Activated T-helper 17 cell treated with anti-CD3 and anti-CD28 coated beads, Interleukin-2, amount 50 U/mL, for 72 hours (primary cell): ENCODE data around the gene PITRM1. TPM values are rescaled to one million over a fixed set of nuclear protein-coding genes. Genes with fewer than 3 reads are reported as not detected.
A peak's percentile ranks its signal among the peaks of the same experiment; 100 is the strongest.
"Not testable (repeated sequence)": the region's sequence is repeated elsewhere in the genome, so short reads cannot be mapped to it uniquely, and the experiment has no call there.

Experiments used
- ATAC-seq: fragments of 150-1000 bp; cut with Tn5 transposase; replicated peaks from 2 replicates; pipeline ENCODE4 v1.10.0; 2021; ENCODE audit warnings: mild to moderate bottlenecking, moderate library complexity
- H3K27ac Mint-ChIP-seq: one replicate; pipeline ENCODE4 v1.8.0; 2022; ENCODE audit warnings: mixed read lengths
- H3K27me3 Mint-ChIP-seq: one replicate; pipeline ENCODE4 v1.8.0; 2022; ENCODE audit warnings: mixed read lengths
- H3K36me3 Mint-ChIP-seq: one replicate; pipeline ENCODE4 v1.8.0; 2022; ENCODE audit warnings: low read depth, mild to moderate bottlenecking, mixed read lengths
- H3K4me1 Mint-ChIP-seq: one replicate; pipeline ENCODE4 v1.8.0; 2022; ENCODE audit warnings: mixed read lengths
- H3K4me3 Mint-ChIP-seq: one replicate; pipeline ENCODE4 v1.8.0; 2022; ENCODE audit warnings: mild to moderate bottlenecking, mixed read lengths
- H3K9me3 Mint-ChIP-seq: one replicate; pipeline ENCODE4 v1.8.0; 2022; ENCODE audit warnings: mixed read lengths
- total RNA-seq, 2 donors: library from RNA; stranded (reverse); gene quantifications; one replicate each; pipeline ENCODE4 v1.2.3, GENCODE V29; 2022

PITRM1 gene
- 100 to 1,000 TPM; 160 to 169 TPM for total RNA-seq

GRCh38 chr10:3172446-3173170 lies at the start of gene PITRM1:
PITRM1 (minus strand) TSS chr10:3172782; CDS start chr10:3172772, 10 bp downstream.
- no peaks in the 10 kb centered on the region for H3K27me3 Mint-ChIP-seq
- peaks cover 47% of the 10 kb centered on the region for H3K36me3 Mint-ChIP-seq
- peak within 1 kb of the TSS; percentile 69 for H3K27ac Mint-ChIP-seq
- H3K9me3 Mint-ChIP-seq = no peaks in the 10 kb centered on the region
- ATAC-seq = peak; percentile 95
- peaks cover 9% of the 10 kb centered on the region for H3K4me1 Mint-ChIP-seq
- H3K4me3 Mint-ChIP-seq = peak within 1 kb of the TSS; percentile 76

GRCh38 chr10:3222068-3222467 lies 49.5 kb upstream of the PITRM1 start:
- Mint-ChIP-seq H3K4me3 (no peak overlapping the region), H3K27me3 (no peaks in the 10 kb centered on the region), H3K27ac (no peak overlapping the region), H3K4me1 (peaks cover 3% of the 10 kb centered on the region), H3K36me3 (no peaks in the 10 kb centered on the region), H3K9me3 (no peaks in the 10 kb centered on the region)
- ATAC-seq = peak; percentile 57

GRCh38 chr10:3221601-3222000 lies 49.0 kb upstream of the PITRM1 start:
- not testable (repeated sequence) for H3K27me3 Mint-ChIP-seq, H3K27ac Mint-ChIP-seq, ATAC-seq, H3K9me3 Mint-ChIP-seq, H3K36me3 Mint-ChIP-seq, H3K4me1 Mint-ChIP-seq, H3K4me3 Mint-ChIP-seq

GRCh38 chr10:3220853-3221252 lies 48.3 kb upstream of the PITRM1 start:
- Mint-ChIP-seq H3K27me3 (no peaks in the 10 kb centered on the region), H3K9me3 (no peaks in the 10 kb centered on the region), H3K27ac (no peak overlapping the region), H3K4me1 (no peaks in the 10 kb centered on the region), H3K36me3 (no peaks in the 10 kb centered on the region), H3K4me3 (no peak overlapping the region)
- no peak for ATAC-seq

GRCh38 chr10:3219021-3219628 lies 46.5 kb upstream of the PITRM1 start:
- H3K4me1 Mint-ChIP-seq, H3K27ac Mint-ChIP-seq, H3K9me3 Mint-ChIP-seq, H3K36me3 Mint-ChIP-seq, ATAC-seq, H3K4me3 Mint-ChIP-seq, H3K27me3 Mint-ChIP-seq: not testable (repeated sequence)

- no peak for ATAC-seq
- Mint-ChIP-seq H3K27me3 (no peaks in the 10 kb centered on the region), H3K4me1 (no peaks in the 10 kb centered on the region), H3K36me3 (no peaks in the 10 kb centered on the region), H3K27ac (no peak overlapping the region), H3K4me3 (no peak overlapping the region), H3K9me3 (no peaks in the 10 kb centered on the region)
Observed at GRCh38 chr10:3217853-3218252, 45.3 kb upstream of the PITRM1 start.

- H3K4me3 Mint-ChIP-seq = no peak overlapping the region
- ATAC-seq = no peak
- no peak overlapping the region for H3K27ac Mint-ChIP-seq
- no peaks in the 10 kb centered on the region for H3K36me3 Mint-ChIP-seq
- H3K9me3 Mint-ChIP-seq = no peaks in the 10 kb centered on the region
- H3K4me1 Mint-ChIP-seq = no peaks in the 10 kb centered on the region
- no peaks in the 10 kb centered on the region for H3K27me3 Mint-ChIP-seq
Observed at GRCh38 chr10:3217301-3217700, 44.7 kb upstream of the PITRM1 start.

- no peaks in the 10 kb centered on the region for H3K36me3 Mint-ChIP-seq
- no peaks in the 10 kb centered on the region for H3K4me1 Mint-ChIP-seq
- H3K27ac Mint-ChIP-seq = no peak overlapping the region
- H3K9me3 Mint-ChIP-seq = no peaks in the 10 kb centered on the region
- peaks cover 5% of the 10 kb centered on the region for H3K27me3 Mint-ChIP-seq
- no peak for ATAC-seq
- H3K4me3 Mint-ChIP-seq = no peak overlapping the region
Observed at GRCh38 chr10:3215153-3215775, 42.7 kb upstream of the PITRM1 start.

- no peak overlapping the region for H3K27ac Mint-ChIP-seq
Observed at GRCh38 chr10:3213758-3214515, 41.4 kb upstream of the PITRM1 start.

GRCh38 chr10:3213208-3213607 lies 40.6 kb upstream of the PITRM1 start:
- H3K27me3 Mint-ChIP-seq = peaks cover 15% of the 10 kb centered on the region
- H3K9me3 Mint-ChIP-seq = no peaks in the 10 kb centered on the region
- no peaks in the 10 kb centered on the region for H3K36me3 Mint-ChIP-seq
- no peak for ATAC-seq
- H3K4me3 Mint-ChIP-seq = no peak overlapping the region
- H3K27ac Mint-ChIP-seq = no peak overlapping the region
- H3K4me1 Mint-ChIP-seq = peaks cover 6% of the 10 kb centered on the region

More at GRCh38 chr10:3213758-3214515, 41.4 kb upstream of the PITRM1 start:
- Mint-ChIP-seq H3K9me3 (no peaks in the 10 kb centered on the region), H3K4me1 (peaks cover 6% of the 10 kb centered on the region), H3K27me3 (peaks cover 11% of the 10 kb centered on the region), H3K36me3 (no peaks in the 10 kb centered on the region), H3K4me3 (no peak overlapping the region)
- ATAC-seq = no peak

GRCh38 chr10:3210251-3210877 lies 37.8 kb upstream of the PITRM1 start:
- no peaks in the 10 kb centered on the region for H3K36me3 Mint-ChIP-seq

GRCh38 chr10:3208481-3209406 lies 36.2 kb upstream of the PITRM1 start:
- H3K9me3 Mint-ChIP-seq = no peaks in the 10 kb centered on the region
- H3K4me3 Mint-ChIP-seq = no peak overlapping the region
- H3K4me1 Mint-ChIP-seq = peaks cover 9% of the 10 kb centered on the region
- ATAC-seq = no peak
- H3K36me3 Mint-ChIP-seq = no peaks in the 10 kb centered on the region
- H3K27ac Mint-ChIP-seq = no peak overlapping the region
- peaks cover 31% of the 10 kb centered on the region for H3K27me3 Mint-ChIP-seq

More at GRCh38 chr10:3210251-3210877, 37.8 kb upstream of the PITRM1 start:
- no peak for ATAC-seq
- peaks cover 6% of the 10 kb centered on the region for H3K4me1 Mint-ChIP-seq
- no peak overlapping the region for H3K27ac Mint-ChIP-seq
- no peaks in the 10 kb centered on the region for H3K9me3 Mint-ChIP-seq
- peaks cover 27% of the 10 kb centered on the region for H3K27me3 Mint-ChIP-seq
- no peak overlapping the region for H3K4me3 Mint-ChIP-seq

- H3K4me1 Mint-ChIP-seq = peaks cover 17% of the 10 kb centered on the region
- H3K4me3 Mint-ChIP-seq = no peak overlapping the region
- no peak for ATAC-seq
- H3K27me3 Mint-ChIP-seq = peaks cover 38% of the 10 kb centered on the region
- no peak overlapping the region for H3K27ac Mint-ChIP-seq
- H3K36me3 Mint-ChIP-seq = no peaks in the 10 kb centered on the region
- no peaks in the 10 kb centered on the region for H3K9me3 Mint-ChIP-seq
Observed at GRCh38 chr10:3207351-3207750, 34.8 kb upstream of the PITRM1 start.
